AG10803 (cell line): ENCODE data around the gene CA11.
"Not testable (repeated sequence)": the region's sequence is repeated elsewhere in the genome, so short reads cannot be mapped to it uniquely, and the experiment has no call there.

Experiments
- DNase-seq: peaks from one replicate; pipeline ENCODE4 v3.0.0; 2010; ENCODE audit warnings: low read depth
- H3K4me3 ChIP-seq: 2 replicates; pipeline ENCODE4 v1.5.1; 2011; ENCODE audit warnings: mild to moderate bottlenecking, low read length, control low read depth
- TF ChIP-seq, protein P1 (sequence below): conservative IDR thresholded peaks from 2 replicates; pipeline ENCODE4 v1.5.1; 2011; ENCODE audit warnings: mild to moderate bottlenecking, low read length, control low read depth, inconsistent platforms

The CA11 gene

DNA sequence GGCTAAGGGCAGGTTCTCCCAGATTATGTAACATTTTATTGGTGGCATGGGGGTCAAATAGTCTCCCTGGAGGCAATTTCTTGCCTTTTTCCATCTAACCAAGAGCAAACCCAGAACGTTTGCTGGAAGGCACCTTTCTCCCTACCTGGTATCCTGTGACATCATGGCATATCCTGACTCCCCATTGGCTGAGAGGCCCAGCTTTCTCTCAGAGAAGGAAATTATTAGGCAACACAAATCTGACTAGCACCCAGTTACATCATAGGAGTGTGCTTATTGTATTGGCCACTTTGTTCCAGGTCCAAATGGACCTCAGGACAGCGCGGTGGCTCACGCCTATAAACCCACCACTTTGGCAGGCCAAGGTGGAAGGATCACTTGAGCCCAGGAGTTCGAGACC lies 13.8 kb upstream of the CA11 start:
- TF ChIP-seq, protein P1, sequence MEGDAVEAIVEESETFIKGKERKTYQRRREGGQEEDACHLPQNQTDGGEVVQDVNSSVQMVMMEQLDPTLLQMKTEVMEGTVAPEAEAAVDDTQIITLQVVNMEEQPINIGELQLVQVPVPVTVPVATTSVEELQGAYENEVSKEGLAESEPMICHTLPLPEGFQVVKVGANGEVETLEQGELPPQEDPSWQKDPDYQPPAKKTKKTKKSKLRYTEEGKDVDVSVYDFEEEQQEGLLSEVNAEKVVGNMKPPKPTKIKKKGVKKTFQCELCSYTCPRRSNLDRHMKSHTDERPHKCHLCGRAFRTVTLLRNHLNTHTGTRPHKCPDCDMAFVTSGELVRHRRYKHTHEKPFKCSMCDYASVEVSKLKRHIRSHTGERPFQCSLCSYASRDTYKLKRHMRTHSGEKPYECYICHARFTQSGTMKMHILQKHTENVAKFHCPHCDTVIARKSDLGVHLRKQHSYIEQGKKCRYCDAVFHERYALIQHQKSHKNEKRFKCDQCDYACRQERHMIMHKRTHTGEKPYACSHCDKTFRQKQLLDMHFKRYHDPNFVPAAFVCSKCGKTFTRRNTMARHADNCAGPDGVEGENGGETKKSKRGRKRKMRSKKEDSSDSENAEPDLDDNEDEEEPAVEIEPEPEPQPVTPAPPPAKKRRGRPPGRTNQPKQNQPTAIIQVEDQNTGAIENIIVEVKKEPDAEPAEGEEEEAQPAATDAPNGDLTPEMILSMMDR = no peak
- DNase-seq = no peak
- H3K4me3 ChIP-seq = no peak overlapping the region

DNA sequence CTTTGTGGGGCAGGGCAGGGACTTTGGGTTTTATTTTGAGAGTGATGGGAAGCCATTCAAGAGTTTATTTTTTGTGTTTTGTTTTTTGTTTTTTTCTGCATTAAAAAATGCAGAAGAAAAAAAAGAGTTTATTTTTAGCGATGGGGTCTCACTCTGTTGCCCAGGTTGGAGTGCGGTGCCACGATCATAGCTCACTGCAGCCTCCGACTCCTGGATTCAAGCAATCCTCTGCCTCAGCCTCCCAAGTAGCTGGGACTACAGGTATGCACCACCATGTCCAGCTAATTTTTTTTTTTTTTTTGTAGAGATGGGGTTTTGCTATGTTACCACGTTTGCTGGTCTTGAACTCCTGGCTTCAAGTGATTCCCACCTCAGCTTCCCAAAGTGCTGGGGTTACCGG lies 12.5 kb upstream of the CA11 start:
- no peak for DNase-seq
- TF ChIP-seq, protein P1 = no peak
- H3K4me3 ChIP-seq = no peak overlapping the region

DNA sequence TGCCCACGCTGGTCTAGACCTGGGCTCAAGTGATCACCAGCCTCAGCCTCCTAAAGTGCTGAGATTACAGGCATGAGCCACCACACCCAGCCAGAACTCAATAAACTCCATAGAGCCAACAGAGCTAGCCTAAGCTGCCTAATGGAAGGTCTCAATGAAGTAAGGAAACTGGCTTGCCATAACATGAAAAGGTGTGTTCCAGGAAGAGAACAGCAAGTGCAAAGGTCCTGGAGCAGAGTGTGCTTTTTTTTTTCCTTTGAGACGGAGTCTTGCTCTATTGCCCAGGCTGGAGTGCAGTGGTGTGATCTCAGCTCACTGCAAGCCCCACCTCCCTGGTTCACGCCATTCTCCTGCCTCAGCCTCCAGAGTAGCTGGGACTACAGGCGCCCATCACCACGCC lies 11.8 kb upstream of the CA11 start:
- H3K4me3 ChIP-seq, DNase-seq: not testable (repeated sequence)

DNA sequence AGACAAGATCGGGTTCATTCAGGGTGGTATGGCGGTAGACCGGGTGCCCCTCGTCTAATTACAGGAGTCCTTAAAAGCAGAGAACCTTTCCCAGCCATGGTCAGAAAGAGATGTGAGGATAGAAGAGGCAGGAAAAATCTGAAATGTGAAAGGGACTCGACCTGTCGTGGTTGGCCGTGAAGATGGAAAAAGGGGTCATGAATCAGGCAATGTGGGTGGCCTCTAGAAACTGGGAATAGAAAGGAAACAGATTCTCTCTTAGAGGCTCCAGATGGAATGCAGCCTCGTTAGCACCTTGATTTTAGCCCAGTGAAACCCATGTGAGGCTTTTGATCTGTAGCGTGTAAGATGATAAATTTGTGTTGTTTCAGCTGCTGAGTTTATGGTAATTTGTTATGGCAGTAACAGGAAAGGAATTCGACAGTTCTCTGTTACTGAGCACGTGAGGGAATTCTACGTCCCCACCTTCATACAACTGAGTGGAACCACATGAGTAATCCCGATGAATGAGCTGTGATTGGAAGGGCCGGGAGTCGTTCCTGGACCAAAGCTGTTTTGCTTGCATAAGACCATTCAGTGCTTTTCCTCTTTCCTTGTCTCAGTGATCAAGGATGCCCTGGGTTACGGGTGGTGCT lies 11.0 kb upstream of the CA11 start:
- peak; percentile 89 for DNase-seq

DNA sequence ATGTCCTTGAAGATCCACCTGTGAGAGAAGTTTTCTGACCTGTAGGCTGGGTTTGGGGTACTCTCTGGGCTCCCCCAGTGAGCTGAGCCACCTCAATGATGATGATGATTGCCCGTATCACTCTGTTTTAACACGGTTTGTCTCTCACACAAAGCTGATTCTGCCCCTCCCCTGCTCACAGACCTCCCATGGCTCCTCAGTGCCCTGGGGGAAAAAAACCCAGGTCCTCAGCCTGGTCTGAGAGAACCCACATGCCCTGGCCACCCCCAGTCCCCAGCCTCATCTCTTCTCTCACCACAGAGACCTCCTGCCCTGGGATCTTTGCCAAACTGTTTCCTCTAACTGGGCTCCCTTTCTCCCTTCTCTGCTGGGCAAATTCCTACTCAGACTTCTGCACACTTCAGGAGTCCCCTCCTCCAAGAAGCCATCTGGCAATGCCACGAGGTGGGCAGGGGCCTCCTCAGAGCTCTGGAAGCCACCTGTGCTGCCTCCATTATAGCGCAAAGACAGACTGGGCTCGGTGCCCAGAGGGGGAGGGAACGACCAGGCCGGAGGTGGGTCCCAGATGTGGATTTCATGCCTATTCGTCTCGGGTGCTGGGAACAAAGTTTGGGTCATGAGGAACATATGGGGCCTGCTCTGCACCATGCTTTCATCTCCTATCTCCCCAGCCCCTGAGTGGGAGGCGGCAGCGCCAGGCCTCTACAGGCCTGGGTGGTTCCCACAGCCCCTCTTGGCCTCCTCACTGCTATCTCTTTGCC lies 8.5 kb upstream of the CA11 start:
- DNase-seq = no peak
- H3K4me3 ChIP-seq = no peak overlapping the region
- TF ChIP-seq, protein P1 = no peak

More for the DNA sequence above, 11.0 kb upstream of the CA11 start:
- no peak overlapping the region for H3K4me3 ChIP-seq
- TF ChIP-seq, protein P1 = no peak

DNA sequence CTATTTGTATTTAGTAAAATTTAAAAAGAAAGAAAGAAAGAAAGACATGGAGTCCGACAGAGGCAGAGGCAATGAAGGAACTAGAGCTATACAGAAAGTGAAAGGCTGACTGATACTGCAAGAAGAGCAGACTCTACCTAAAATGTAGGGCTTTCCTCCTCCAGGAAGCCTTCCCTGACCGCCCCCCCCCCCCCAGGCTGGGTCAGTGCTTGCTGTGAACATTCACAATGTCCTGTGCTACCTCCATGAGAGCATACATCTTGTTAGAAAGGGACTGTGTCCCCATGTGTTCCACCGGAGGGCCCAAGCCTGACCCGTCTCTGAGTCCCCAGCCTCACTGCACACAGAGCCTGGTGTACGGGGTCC lies 5.7 kb upstream of the CA11 start:
- DNase-seq = no peak
- no peak overlapping the region for H3K4me3 ChIP-seq
- TF ChIP-seq, protein P1 = no peak

DNA sequence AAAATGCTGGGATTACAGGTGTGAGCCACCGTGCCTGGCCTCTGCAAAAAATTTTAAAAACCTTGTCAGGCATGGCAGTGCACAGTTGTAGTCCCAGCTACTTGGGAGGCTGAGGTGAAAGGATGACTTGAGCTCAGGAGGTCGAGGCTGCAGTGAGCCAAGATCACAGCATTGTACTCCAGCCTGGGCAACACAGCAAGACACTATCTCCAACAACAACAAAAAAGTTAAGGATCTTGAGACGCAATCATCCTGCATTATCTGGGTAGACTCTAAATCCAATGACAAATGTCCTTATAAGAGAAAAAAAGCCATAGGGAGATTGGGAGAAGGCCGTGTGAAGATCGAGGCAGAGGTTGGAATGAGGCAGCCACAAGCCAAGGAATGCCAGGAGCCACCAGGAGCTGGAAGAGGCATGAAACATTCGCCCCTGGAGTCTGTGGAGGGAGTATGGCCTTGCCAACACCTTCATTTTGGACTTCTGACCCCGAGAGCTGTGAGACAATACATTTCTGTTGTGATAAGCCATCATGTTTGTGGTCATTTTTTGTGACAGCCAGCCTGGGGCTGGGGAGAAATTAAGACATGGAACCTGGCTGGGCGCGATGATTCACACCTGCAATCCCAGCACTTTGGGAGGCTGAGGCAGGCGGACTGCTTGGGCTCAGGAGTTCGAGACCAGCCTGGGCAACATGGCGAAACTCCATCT lies 5.1 kb upstream of the CA11 start:
- no peak for DNase-seq
- TF ChIP-seq, protein P1 = no peak

More for the DNA sequence above, 5.1 kb upstream of the CA11 start:
- H3K4me3 ChIP-seq = no peak overlapping the region
